HG02973 (cell line): ENCODE measurements around the gene DYRK1A.
A peak's percentile ranks its signal among the peaks of the same experiment; 100 is the strongest.

Experiments
- ATAC-seq: cut with Tn5 transposase; IDR thresholded peaks from one replicate; pipeline ENCODE4 v1.9.1; 2021; ENCODE audit warnings: moderate library complexity; ENCODE audit not compliant: unreplicated experiment

Gene DYRK1A

DNA sequence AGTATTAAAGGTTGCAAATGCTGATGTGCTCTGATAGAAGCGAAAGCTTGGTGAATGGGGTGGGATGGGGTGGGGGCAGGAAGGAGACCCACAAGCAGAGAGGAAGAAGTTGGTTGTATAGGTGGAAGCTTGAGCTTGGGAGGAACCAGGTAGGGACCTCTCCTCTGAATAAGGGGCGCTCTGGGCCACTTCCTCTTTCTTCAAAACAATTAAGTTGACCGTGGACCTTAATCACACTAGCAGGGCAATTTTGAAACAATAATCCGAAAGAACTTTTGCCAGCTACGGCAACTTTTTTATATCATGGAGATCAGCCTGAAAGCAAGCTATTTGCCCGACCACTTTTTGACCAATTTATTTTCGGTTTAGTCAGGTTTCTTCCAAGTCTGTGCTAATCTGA is 1.9 kb upstream of the DYRK1A start:
- no peak for ATAC-seq

DNA sequence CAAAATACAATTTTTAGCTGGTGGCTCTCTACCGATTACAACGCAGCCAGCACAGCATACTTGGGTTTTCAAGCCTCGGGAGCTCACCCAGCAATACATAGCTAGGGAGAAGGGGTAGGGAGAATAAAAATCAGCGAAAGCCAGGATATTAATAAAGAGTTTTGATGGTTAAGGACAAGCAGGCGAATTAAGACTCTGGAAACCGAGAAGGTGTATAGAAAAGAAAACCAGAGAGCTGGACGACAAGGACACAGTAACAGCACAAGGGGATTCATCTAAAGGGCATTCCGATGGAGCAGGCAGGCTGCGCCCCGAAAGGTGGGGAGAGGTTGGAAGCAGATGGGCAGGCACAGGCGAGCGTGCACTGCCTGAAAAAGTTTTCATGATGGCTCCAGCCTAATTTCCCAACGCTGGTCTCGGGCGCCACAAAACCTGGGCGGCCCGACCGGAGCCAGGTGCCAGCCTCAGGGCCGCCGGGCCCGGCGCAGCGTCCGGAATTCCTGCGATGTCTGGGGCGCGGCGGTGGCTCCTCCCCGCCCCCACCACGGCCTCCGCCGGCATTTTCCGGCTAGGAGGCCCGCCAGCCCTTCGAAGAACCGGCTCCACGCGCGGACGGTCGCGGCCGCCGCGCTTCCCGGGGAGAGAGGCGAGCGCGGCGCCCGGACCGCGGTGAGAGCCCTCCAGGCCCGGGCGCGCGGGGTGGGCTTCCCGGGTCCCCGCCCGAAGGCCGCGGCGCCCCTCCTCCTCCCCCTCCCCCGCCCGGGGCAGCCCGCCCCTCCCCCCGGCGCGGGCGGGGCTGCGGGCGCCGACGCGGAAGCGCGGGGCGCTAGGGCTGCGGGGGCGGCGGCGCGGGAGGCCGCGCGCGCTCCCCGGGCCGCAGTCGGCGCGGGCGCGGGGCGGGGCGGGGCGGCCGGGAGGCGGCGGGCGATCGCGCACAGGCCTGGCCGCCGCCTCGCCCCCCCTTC is 774 bp upstream of the DYRK1A start:
- ATAC-seq = peak; percentile 35

DNA sequence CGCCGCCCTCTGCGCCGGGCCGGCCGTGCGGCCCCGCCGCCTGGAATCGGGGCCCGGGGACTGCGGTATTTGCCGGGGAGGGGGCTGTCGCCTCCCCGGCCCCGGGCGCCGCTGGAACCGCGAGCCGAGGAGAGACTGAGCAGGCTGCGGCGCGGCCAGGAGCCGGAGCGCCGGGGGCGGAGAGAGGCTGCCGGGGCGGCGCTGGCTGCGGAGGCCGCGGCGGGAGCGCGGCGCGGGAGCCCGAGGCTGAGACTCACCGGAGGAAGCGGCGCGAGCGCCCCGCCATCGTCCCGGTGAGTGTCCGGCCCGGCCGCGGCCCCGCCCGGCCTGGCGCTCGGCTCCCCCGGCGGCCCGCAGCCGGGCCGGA is 746 bp downstream of the DYRK1A start:
- no peak for ATAC-seq

DNA sequence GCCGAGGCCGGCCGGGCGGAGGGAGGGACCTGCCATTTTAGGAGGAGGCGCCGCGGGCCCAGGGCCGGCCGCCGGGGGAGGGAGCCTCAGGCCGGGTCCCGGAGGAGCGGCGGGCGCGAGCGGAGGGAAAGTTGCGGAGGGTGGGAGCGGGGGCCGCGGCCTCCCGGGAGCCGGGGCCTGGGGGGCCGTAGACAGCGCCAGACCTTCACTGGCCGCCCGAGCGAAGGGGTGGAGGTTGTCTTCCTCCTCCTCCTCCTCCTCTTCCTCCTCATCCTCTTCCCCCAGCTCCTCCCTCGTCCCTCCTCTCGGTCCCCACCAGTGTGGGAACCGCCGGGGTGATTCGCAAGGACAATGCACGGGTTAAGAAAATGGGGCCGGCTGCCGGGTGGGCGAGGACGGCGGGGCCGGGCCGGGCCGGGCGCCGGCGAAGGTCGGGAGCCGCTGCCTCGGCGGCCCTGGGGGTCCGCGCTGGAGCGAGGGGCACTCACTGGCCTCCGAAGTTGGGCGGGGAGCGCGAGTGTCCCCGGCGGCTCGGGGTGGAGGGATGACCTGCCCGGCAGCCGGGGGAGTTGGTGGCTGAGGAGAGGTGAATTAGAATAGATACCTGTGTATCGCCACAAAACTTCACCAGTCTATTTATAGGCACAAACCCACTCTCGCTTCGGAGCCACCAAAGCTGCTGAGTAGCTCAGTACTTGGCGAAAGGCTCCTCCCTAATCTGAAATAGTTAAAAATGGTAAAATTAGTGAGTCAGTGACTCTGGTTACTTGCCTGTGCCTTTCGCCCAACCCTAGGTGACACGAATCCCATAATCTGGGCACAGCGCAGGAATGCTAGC is 1.3 kb downstream of the DYRK1A start:
- ATAC-seq = no peak

DNA sequence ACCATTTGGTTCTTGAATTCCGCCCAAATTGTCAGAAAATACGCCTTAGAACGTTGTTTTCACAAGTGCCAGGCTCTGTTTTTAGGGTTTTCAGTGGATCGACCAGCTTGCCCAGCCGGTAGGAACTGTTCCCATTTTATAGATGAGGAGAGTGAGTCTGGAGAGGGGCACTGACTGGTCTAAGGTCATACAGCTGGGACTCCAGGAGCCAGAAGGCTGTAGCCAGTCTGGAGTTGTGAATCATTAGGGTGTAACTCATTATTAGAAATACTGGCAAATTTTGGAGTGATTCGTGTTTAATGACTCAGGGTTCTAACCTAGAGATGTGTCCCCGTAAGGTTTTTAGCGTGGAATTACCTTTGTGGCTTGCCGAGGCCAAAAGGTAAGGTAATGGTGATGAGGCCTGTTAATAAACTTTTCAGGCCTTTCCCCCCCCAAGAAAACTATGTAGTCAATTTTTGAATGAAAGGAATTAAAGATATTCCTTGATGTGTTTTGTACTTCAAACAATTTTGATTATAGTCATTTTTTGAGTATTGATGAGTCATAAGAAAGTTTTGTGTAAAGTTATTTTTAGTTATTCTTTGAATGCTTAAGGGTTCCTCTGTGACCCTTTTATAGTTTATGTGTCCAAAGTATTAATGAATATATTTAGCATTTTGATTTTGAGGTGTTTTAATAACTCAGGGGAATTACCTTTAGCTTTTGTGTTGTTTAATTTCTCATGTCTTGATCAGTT is 2.1 kb downstream of the DYRK1A start:
- ATAC-seq = no peak

DNA sequence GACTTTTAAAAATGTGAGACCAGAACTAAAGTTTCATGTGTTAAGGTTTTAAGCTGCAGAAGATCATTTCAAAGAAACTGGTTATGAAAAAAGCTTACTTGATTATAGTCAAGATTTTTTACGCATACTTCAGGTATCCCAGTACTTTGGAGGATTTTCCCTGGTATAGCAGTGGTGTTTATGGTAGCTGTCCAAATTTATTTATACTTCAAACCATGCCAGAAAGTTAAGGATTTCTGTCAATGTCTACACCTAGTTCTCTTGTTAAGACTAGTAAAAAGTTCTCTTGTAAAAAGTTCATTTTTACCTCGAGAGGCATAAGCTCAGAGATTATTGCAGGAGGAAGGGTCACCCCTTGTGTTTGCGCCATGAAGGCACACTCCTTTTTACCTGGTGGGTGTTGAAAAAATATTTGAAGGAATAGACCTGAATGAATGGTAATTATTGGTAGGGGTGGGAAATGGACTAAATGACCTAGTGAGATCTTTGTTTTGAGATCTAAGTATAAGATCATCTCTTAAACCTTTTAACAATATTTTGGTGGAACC is 2.8 kb downstream of the DYRK1A start:
- ATAC-seq = no peak

DNA sequence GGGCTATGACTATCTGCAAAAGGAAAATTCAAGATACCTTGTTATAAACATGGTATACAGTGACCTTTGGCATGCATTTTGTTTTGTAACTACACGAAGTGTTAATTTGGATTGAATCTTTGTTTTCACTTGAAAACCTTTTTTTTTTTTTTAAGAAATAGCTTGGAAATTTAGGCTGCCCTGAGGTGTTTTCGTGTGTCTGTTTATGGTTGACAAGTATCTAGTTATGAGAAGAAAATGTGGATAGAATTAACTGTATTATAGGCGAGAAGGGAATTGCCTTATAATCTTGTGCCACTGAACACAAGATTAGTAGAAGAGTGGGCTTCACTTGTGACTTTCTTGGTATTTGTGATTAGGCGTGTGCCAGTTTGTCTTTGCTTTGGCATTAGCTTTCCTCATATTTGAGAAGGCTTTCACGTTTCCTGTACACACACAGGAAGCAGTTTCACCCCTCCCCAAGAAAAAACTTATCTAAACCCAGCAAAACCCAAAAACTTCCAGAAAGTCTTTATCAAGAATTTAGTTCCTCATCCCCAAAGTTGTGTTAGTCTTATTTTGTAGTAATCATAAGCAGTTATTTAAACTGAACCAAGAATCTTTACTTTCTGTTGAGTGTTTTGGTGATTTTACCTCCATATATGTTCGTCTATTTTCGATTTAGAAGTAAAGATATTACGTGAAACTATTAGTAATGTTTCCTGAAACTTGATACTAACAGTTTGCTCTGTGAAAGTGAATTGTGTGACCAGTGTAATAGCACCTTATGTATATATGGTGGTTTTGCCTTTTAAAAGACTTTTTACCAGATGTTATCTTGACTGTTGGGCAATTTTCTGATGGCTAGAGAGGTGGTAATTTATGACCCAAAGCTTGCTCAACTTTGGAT is 3.8 kb downstream of the DYRK1A start:
- ATAC-seq = no peak

DNA sequence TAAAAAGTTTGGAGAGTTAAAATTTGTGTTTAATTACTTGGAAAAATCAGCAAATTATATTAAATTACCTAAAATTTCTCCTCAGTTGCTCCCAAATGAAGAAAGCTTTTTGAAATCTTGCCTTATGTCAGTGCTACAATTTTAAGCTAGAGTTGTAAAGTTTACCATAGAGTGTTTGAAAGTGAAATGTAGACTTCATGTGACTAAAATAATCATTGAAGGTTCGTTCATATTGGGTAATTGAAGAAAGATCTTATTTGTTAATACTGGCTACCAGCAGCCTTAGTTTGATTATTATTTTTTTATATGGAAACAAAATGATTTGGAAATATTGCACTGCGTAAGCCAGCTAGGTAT is 4.4 kb downstream of the DYRK1A start:
- ATAC-seq = no peak

DNA sequence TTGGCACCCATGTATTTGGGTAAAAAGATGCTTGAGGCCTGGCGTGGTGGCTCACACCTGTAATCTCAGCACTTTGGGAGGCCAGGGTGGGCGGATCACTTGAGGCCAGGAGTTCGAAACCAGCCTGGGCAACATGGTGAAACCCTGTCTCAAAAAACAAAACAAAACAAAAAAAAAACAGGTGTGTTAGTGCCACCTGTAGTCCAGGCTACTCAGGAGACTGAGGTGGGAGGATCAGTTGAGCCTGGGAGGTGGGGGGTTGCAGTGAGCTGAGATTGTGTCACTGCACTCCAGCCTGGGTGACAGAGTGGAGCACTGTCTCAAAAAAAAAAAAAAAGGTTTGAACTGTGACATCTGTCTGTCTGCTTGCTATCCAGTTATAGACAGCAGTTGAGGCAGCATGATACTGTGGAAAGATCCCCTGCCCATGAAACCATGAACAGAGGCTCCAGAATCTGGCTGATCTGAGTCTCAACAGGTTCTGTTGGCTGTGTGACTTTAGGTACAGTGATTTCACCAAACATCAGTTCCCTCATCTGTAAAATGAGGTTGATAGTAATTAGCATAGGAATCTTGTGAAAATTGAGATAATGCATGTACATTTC is 5.7 kb downstream of the DYRK1A start:
- ATAC-seq = no peak

DNA sequence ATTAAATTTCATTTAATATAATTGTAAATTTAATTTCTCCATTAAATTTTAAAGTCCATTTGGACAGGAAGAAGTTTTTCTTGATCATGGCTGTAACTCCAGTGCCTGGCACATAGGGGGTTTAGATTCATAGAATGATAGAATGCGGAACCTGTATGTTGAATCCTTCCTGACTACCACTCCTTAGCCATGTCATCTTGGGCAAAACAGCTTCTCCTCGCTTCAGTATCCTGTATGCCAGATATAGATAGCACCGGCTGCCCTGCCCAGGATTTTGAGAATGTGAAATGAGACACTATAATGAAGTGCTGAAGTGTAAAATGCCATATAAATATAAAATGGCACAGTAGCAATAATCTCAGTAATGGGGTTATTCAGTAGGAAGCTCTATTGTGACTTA is 6.4 kb downstream of the DYRK1A start:
- no peak for ATAC-seq

DNA sequence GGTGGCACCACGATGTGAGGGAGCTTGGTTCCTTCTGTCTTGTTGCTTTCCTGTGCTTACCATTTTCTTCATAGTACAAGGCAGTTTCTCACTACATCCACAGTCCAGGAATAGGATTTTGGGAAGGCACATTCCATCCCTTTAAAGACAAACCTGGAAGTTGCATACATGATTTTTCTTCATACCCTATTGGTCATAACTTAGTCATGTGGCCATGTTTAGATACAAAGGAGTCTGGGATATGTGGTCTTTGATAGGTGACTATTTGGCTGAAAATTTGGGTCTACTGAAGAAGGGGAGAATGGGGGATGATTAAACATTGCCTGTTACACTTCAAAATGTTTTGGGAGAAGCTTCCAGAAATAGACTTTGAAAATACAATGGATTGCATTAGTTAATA is 7.0 kb downstream of the DYRK1A start:
- no peak for ATAC-seq

DNA sequence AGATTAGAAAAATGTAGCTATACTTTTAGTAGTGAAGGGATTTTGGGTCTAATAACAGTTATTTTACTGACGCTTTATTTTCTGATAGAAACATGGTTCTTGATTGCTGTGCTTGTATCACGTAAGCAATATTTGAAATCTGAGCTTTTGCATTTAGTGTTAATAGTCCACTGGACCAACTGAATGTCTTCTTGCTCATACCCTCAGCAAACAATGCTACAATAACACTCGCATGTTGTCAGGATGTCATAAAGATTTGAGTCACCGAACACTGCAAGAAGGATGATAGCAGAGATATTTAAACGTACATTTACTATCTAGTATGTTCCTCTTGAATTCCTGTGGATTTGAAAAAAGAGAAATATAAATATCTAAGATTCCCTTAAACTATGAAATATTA is 7.5 kb downstream of the DYRK1A start:
- ATAC-seq = no peak

DNA sequence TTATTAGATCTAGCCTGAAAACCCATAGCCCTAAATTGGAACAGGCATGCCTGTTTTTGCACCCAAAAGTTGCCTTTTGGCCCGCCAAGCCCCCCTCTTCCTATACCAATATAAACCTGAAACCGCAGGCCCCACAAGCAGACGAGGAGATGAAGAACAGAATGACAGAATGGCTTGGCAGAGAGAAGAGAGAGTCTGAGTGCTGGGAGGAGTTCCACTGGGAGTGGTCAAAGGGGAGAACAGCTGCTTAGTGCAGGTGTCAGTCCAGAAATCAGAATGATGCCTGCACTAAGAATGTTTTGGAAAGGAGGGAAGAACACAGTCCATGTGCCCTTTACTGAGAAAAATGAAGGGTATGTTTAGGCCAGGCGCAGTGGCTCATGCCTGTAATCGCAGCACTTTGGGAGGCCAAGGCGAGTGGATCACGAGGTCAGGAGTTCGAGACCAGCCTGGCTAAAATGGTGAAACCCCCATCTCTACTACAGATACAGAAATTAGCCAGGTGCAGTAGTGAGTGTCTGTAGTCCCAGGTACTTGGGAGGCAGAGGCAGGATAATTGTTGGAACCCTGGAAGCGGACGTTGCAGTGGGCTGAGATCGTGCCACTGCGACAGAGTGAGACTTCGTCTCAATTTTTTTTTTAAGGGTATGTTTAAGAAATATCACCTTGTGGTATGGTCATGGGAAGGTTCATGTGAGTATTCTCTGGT is 9.4 kb downstream of the DYRK1A start:
- no peak for ATAC-seq

DNA sequence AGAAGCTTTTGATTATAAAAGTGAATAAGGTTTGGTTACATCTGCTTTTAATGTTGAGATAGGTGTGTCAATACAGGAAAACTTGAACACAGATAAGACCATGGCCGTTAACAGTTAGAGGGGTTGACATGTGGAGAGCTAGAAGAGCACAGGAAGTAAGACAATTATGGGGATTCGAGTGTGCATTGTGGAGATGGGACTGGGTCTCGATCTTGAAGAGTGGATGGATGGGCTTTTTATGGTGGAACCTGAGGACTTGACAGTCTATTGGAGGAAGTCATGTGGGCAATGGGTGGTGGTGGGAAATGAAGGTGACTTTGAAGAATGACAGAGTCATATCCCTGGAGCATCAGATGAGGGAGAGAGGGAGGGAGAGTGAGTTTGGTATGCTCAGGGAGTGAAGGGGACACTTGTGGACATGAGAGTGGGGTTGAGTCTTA is 12.1 kb downstream of the DYRK1A start:
- ATAC-seq = no peak

DNA sequence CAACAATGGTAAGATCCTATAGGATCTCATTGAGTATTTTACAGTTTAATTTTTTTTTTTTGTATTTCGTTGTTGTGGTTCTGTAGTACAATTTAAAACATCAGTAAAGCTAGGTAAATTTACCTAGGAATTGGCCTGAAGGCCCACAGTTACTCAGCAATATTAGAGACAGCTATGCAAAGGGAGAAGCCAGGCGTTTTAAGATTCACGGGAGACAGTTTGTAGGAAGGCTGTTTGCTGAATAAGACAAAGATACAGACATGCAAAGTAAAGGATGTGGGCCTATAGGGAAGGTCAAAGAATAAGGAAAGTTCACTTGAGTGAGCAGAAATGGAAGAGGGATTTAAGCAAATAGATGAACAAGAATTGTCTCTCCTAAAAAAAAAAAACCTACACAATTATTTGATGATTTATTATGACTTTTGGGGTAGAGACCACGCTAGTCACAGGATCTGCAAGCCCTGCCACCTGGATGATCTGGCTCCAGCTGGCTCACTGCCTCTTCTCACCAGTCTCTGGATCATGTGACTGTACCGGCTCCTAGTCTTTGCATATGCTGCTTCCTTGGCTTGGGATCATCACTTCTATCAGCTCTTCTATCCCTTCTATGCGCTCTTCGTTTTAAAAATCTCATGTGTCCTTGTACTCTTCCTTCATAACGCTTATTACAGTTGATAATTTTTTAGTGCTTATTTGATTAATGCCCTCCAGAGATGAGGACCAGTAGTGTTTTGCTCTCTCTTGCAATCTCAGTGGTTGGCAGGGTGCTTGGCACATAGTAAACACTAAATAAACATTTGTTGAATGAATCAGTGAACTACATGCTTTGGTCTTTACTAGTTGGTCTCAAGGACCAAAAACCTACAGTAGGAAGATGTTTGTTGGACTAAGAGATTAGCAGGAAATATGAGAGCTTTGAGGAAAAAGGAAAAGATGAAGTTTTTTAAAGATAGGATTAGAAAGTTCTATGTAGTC is 14.1 kb downstream of the DYRK1A start:
- ATAC-seq = no peak

DNA sequence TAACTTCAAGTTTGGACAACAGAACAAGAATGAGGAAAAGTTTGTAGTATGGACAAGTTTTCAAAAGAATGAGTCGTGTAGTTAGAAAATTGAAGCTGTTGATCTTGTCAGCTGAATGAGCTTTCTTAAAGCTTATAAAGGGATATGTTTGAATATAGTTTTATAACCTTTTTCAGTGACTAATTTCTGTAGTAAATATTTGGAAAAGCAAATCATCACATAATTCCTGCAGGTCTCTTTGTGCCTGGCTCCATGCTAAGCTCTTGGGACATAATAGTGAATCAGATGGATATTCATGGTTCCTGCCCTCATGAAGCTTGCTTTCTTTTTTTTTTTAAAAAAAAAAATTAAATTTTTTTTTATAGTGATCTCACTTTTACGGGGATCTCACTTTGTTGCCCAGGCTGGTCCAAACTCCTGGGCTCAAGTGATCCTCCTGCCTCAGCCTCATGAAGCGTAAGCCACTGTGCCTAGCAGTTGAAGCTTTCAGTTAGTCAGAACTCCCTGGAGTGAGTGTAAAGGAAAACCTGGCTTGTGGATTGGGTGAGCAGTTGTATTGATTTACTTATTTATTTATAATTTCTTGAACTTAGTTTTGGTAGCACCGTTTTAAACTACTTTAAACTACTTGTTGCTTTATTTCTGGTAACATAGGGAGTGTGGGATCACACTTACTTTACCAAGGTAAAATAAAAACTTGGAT is 15.5 kb downstream of the DYRK1A start:
- no peak for ATAC-seq

DNA sequence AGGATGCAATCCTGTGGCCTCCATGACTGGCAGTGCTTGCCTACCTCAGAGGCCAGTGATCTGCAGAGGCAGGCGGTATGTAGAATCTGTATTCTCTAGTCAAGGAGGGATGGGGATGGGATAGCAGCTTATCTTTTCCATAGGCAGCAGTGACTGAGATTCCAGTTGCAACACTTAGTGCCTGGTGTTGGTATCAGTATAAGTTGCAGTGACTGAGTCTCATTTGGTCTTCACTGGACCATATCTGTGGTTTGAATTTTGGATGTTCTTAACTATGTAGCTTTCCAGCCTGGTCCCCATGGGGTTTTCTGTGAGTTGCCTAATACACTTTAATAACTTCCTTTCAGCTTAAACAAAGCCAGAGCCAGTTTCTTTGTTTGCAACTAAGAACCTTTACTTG is 16.5 kb downstream of the DYRK1A start:
- no peak for ATAC-seq
